Activated CD8-positive, alpha-beta T cell treated with anti-CD3 and anti-CD28 coated beads, Interleukin-2, amount 10 ng/mL, durations not matched to agents 7 days and 5 days (primary cell): ENCODE results near the gene NKAIN2. TPM values are rescaled to one million over a fixed set of nuclear protein-coding genes. Genes with fewer than 3 reads are reported as not detected.

Experiments used
- ATAC-seq: fragments of 150-1000 bp; cut with Tn5 transposase; one replicate; pipeline ENCODE4 v1.10.0; 2021; ENCODE audit warnings: moderate library complexity
- CTCF ChIA-PET: fragments of 350-600 bp; sonication (Branson Sonifier 250); formaldehyde crosslinking; loops from one replicate; lab custom pipeline; 2021; ENCODE audit warnings: antibody characterized with exemption; lab: Charles Lee
- POLR2A ChIA-PET: fragments of 350-600 bp; sonication (Branson Sonifier 250); formaldehyde crosslinking; loops from one replicate; lab custom pipeline; 2021; ENCODE audit warnings: antibody characterized with exemption; lab: Charles Lee
- DNase-seq: peaks from one replicate; pipeline ENCODE4 v3.0.0-alpha.2; 2020
- H3K27ac Mint-ChIP-seq: one replicate; pipeline ENCODE4 v1.8.0; 2021; ENCODE audit warnings: mild to moderate bottlenecking, mixed read lengths
- H3K27me3 Mint-ChIP-seq: one replicate; pipeline ENCODE4 v1.8.0; 2021; ENCODE audit warnings: low read depth, mixed read lengths
- H3K36me3 Mint-ChIP-seq: one replicate; pipeline ENCODE4 v1.8.0; 2021; ENCODE audit warnings: low read depth, mixed read lengths
- H3K4me1 Mint-ChIP-seq: one replicate; pipeline ENCODE4 v1.8.0; 2021; ENCODE audit warnings: low read depth, mixed read lengths
- H3K4me3 Mint-ChIP-seq: one replicate; pipeline ENCODE4 v1.8.0; 2021; ENCODE audit warnings: mild to moderate bottlenecking, mixed read lengths
- H3K9me3 Mint-ChIP-seq: one replicate; pipeline ENCODE4 v1.8.0; 2022; ENCODE audit warnings: mixed read lengths; ENCODE audit not compliant: insufficient read depth
- total RNA-seq, 2 experiments: library from RNA; stranded (reverse); gene quantifications; one replicate each; pipeline ENCODE4 v1.2.3, GENCODE V29; 2021

NKAIN2 gene
- total RNA-seq, 2 experiments from 2014 or later, result not detected

DNA sequence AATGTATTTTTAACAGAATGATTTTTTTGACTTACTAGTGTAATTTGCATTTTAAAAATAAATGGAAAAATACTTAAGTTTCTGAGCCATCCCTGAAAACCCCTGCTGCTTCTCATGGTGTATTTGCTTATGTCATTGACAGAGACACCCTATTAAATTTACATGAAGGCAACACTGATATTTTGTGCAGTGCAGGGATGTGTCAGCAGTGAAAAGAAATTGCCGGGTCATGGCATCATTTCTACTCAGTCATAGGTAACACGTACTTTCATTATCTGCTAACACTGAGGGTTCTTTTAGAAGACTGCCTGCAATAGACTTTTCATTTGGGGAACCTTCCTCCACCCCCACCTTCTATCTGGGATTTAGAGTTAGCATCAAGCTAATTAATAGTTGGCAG is 1021.9 kb downstream of the NKAIN2 start:
- no peaks in the 10 kb centered on the region for H3K27me3 Mint-ChIP-seq
- CTCF ChIA-PET, result no interaction called here
- H3K4me1 Mint-ChIP-seq, result no peaks in the 10 kb centered on the region
- H3K4me3 Mint-ChIP-seq, result no peak overlapping the region
- ATAC-seq (no peak), DNase-seq (no peak)
- no peaks in the 10 kb centered on the region for H3K9me3 Mint-ChIP-seq
- POLR2A ChIA-PET, result no interaction called here
- no peak overlapping the region for H3K27ac Mint-ChIP-seq
- H3K36me3 Mint-ChIP-seq, result no peaks in the 10 kb centered on the region

GRCh38 chr6:124829822-124830221 is 1026.2 kb downstream of the NKAIN2 start:
- DNase-seq, result no peak
- no peak for ATAC-seq
- ChIA-PET POLR2A (no interaction called here), CTCF (no interaction called here)
- Mint-ChIP-seq H3K36me3 (no peaks in the 10 kb centered on the region), H3K9me3 (no peaks in the 10 kb centered on the region), H3K4me3 (no peak overlapping the region), H3K4me1 (no peaks in the 10 kb centered on the region), H3K27ac (no peak overlapping the region), H3K27me3 (no peaks in the 10 kb centered on the region)

GRCh38 chr6:124830506-124830905 is 1026.8 kb downstream of the NKAIN2 start:
- H3K36me3 Mint-ChIP-seq, result no peaks in the 10 kb centered on the region
- no peaks in the 10 kb centered on the region for H3K9me3 Mint-ChIP-seq
- no peak overlapping the region for H3K4me3 Mint-ChIP-seq
- CTCF ChIA-PET, result no interaction called here
- H3K4me1 Mint-ChIP-seq, result no peaks in the 10 kb centered on the region
- no peak overlapping the region for H3K27ac Mint-ChIP-seq
- POLR2A ChIA-PET, result no interaction called here
- no peak for ATAC-seq
- H3K27me3 Mint-ChIP-seq, result no peaks in the 10 kb centered on the region
- DNase-seq, result no peak

DNA sequence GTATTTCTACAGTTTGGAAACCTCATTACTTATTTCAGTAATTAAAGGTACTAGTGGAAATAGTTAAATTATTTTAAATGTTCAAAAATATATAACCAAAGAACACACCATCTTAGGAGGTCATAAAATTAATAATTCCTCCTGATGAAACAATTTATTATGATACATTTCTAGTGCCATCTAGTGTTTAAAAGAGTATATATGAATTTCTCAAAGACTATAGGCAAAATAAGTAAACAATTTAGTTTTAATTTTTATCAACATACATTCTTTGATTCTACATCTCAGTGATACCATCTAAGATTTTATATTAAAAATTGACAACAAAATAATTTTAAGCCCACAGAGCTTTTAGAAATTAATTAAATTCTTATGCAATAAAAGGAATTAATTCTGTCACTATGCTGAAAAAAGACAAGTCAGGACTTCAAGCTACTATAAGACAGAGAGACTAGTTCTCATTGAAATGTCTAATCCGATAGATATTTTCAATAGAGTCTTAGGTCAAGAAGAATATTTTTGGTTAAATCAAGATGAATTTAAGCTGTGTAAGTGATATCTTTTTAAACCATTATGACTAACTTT is 1050.8 kb downstream of the NKAIN2 start:
- ChIA-PET CTCF (interaction anchor here (0.8 to 1.1 kb wide), 2 partner anchors 172 to 1051 kb away, joined by 3 read pairs; no protein-coding TSS in a partner anchor), POLR2A (no interaction called here)
- H3K27me3 Mint-ChIP-seq, result no peaks in the 10 kb centered on the region
- no peaks in the 10 kb centered on the region for H3K4me1 Mint-ChIP-seq
- no peaks in the 10 kb centered on the region for H3K36me3 Mint-ChIP-seq
- H3K27ac Mint-ChIP-seq, result no peak overlapping the region
- DNase-seq (no peak), ATAC-seq (no peak)
- no peak overlapping the region for H3K4me3 Mint-ChIP-seq
- no peaks in the 10 kb centered on the region for H3K9me3 Mint-ChIP-seq

GRCh38 chr6:124857746-124858145 is 1054.1 kb downstream of the NKAIN2 start:
- H3K36me3 Mint-ChIP-seq, result no peaks in the 10 kb centered on the region
- CTCF ChIA-PET, result no interaction called here

GRCh38 chr6:124858564-124858963 is 1054.9 kb downstream of the NKAIN2 start:
- no peaks in the 10 kb centered on the region for H3K9me3 Mint-ChIP-seq
- POLR2A ChIA-PET, result no interaction called here
- H3K36me3 Mint-ChIP-seq, result no peaks in the 10 kb centered on the region
- CTCF ChIA-PET, result interaction anchor here (1.1 kb wide), 1 partner anchor 256 kb away, joined by 3 read pairs; no protein-coding TSS in a partner anchor
- ATAC-seq, result no peak
- no peak overlapping the region for H3K27ac Mint-ChIP-seq
- no peaks in the 10 kb centered on the region for H3K4me1 Mint-ChIP-seq
- H3K27me3 Mint-ChIP-seq, result no peaks in the 10 kb centered on the region
- DNase-seq, result no peak
- H3K4me3 Mint-ChIP-seq, result no peak overlapping the region

More at GRCh38 chr6:124857746-124858145, 1054.1 kb downstream of the NKAIN2 start:
- ATAC-seq, result no peak
- POLR2A ChIA-PET, result no interaction called here
- Mint-ChIP-seq H3K27me3 (no peaks in the 10 kb centered on the region), H3K27ac (no peak overlapping the region), H3K9me3 (no peaks in the 10 kb centered on the region), H3K4me3 (no peak overlapping the region), H3K4me1 (no peaks in the 10 kb centered on the region)
- no peak for DNase-seq

DNA sequence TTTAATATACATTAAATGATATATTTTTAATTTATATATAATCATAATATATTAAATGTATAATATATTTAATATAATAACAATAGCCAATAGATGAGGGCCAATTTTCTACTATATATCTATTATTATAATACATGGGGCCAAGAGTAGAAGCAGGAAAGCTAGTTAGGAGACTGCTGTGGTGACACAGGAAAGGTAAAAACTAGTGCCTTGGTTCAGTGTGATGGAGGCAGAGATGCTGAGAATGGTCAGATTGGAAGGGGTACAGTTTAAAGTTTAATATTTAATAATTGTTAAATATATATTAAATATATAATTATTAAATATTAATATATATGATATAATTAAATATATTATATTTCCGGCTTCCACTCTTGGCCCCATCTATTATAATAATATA is 1055.7 kb downstream of the NKAIN2 start:
- no peaks in the 10 kb centered on the region for H3K4me1 Mint-ChIP-seq
- no peaks in the 10 kb centered on the region for H3K9me3 Mint-ChIP-seq
- no peaks in the 10 kb centered on the region for H3K27me3 Mint-ChIP-seq
- ChIA-PET POLR2A (no interaction called here), CTCF (interaction anchor here (1.1 kb wide), 1 partner anchor 255 kb away, joined by 3 read pairs; no protein-coding TSS in a partner anchor)
- no peak overlapping the region for H3K27ac Mint-ChIP-seq
- no peak for ATAC-seq
- DNase-seq, result no peak
- no peak overlapping the region for H3K4me3 Mint-ChIP-seq
- no peaks in the 10 kb centered on the region for H3K36me3 Mint-ChIP-seq

GRCh38 chr6:124866040-124866439 is 1062.4 kb downstream of the NKAIN2 start:
- no peak overlapping the region for H3K27ac Mint-ChIP-seq
- H3K9me3 Mint-ChIP-seq, result no peaks in the 10 kb centered on the region
- no peak overlapping the region for H3K4me3 Mint-ChIP-seq
- H3K4me1 Mint-ChIP-seq, result no peaks in the 10 kb centered on the region
- no peak for ATAC-seq
- ChIA-PET POLR2A (no interaction called here), CTCF (no interaction called here)
- no peaks in the 10 kb centered on the region for H3K36me3 Mint-ChIP-seq
- no peaks in the 10 kb centered on the region for H3K27me3 Mint-ChIP-seq
- DNase-seq, result no peak

- DNase-seq, result no peak
- POLR2A ChIA-PET, result no interaction called here
- Mint-ChIP-seq H3K4me3 (no peak overlapping the region), H3K4me1 (no peaks in the 10 kb centered on the region), H3K36me3 (no peaks in the 10 kb centered on the region), H3K27ac (no peak overlapping the region), H3K9me3 (no peaks in the 10 kb centered on the region), H3K27me3 (no peaks in the 10 kb centered on the region)
- CTCF ChIA-PET, result no interaction called here
- ATAC-seq, result no peak
These were observed 1063.5 kb downstream of the NKAIN2 start for GRCh38 chr6:124867121-124867520.

DNA sequence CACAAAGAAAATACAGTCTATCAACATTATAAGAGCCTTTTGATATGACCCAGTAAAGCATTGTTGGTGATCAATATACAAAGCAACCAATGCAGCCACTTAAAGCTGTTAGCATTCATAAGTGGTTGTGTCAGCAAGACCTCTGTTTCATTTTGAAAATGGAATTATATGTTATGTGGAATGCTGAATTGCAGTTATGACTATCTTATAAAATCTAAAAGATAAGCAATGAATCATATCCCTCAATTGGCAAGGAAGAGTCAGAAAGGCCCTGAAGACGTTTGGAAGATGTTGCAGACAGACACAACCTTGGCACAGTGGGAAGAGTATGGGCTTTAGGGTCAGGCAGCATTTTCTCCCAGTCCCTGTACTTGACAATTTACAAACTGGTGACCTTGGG is 1064.8 kb downstream of the NKAIN2 start:
- H3K27me3 Mint-ChIP-seq, result no peaks in the 10 kb centered on the region
- ChIA-PET CTCF (no interaction called here), POLR2A (no interaction called here)

GRCh38 chr6:124869416-124869815 is 1065.8 kb downstream of the NKAIN2 start:
- no peak overlapping the region for H3K27ac Mint-ChIP-seq
- no peaks in the 10 kb centered on the region for H3K9me3 Mint-ChIP-seq
- H3K36me3 Mint-ChIP-seq, result no peaks in the 10 kb centered on the region
- no peaks in the 10 kb centered on the region for H3K27me3 Mint-ChIP-seq
- H3K4me3 Mint-ChIP-seq, result no peak overlapping the region
- POLR2A ChIA-PET, result no interaction called here
- CTCF ChIA-PET, result interaction anchor here (1.8 kb wide), 1 partner anchor 245 kb away, joined by 4 read pairs; no protein-coding TSS in a partner anchor
- ATAC-seq, result no peak
- no peaks in the 10 kb centered on the region for H3K4me1 Mint-ChIP-seq
- DNase-seq, result no peak

More for the DNA sequence above, 1064.8 kb downstream of the NKAIN2 start:
- Mint-ChIP-seq H3K9me3 (no peaks in the 10 kb centered on the region), H3K4me3 (no peak overlapping the region), H3K36me3 (no peaks in the 10 kb centered on the region), H3K27ac (no peak overlapping the region), H3K4me1 (no peaks in the 10 kb centered on the region)
- ATAC-seq (no peak), DNase-seq (no peak)

DNA sequence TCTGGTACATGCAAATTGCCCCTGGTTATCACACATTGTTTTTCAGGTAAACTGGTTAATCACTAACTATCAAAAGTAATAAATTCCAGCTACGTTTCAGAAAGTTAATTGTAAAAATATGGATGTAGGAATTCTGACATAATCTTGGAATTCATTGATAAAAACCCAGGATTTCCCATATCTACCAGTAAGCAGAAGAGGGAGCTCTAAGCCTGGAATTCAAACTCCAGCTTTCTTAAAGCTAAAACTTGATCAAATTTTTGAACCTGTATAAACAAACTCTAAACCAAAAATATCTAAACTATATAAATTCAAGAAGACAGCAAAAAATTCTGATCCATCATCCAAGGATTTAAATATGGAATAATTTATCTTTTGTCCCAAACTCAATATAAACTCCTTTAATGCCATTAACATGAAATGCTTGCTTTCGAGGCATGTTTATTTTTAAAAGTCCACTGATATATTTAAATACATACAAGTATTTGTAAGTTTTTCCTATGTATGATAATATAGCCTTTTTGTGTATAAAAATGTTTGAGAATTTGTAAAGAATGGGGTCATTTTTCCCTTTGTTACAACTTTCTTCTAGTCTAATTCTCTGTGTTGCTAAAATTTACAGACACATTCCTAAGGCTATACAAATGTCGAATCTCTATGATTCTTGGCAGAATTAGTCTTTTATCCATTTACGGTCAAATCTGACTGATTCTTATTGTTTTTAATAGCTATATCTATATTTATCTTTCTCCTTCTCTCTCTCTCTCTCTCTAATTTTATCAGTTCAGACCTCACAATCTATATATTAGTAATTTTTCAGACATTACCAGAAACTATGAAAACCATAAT is 1067.2 kb downstream of the NKAIN2 start:
- Mint-ChIP-seq H3K27ac (no peak overlapping the region), H3K27me3 (peaks cover 2% of the 10 kb centered on the region), H3K9me3 (no peaks in the 10 kb centered on the region), H3K36me3 (no peaks in the 10 kb centered on the region), H3K4me3 (no peak overlapping the region), H3K4me1 (no peaks in the 10 kb centered on the region)
- DNase-seq, result no peak
- no peak for ATAC-seq
- POLR2A ChIA-PET, result no interaction called here
- CTCF ChIA-PET, result interaction anchor here (1.1 to 1.8 kb wide), 2 partner anchors 242 to 244 kb away, joined by 4 read pairs; no protein-coding TSS in a partner anchor
